Liver (tissue), 3 donors: ENCODE results near the gene MAN1C1.

Experiments used
- EGR1 ChIP-seq, 2 donors: IDR thresholded peaks; 2 replicates each; pipeline ENCODE4 v1.6.1; 2016 to 2018; ENCODE audit warnings: antibody characterized with exemption in 2 of 2, low read depth in 2 of 2
- FOXA1 ChIP-seq: IDR thresholded peaks from 2 replicates; pipeline ENCODE4 v1.6.1; 2016; ENCODE audit warnings: antibody characterized with exemption
- HNF4G ChIP-seq: IDR thresholded peaks from 2 replicates; pipeline ENCODE4 v1.6.1; 2016; ENCODE audit warnings: antibody characterized with exemption
- RAD21 ChIP-seq, 2 donors: IDR thresholded peaks; 2 replicates each; pipeline ENCODE4 v1.6.1; 2016; ENCODE audit warnings: antibody characterized with exemption in 2 of 2, mild to moderate bottlenecking in 2 of 2
- TAF1 ChIP-seq: conservative IDR thresholded peaks from 2 replicates; pipeline ENCODE4 v1.6.1; 2016; ENCODE audit warnings: antibody characterized with exemption, mild to moderate bottlenecking
- YY1 ChIP-seq: IDR thresholded peaks from 2 replicates; pipeline ENCODE4 v1.6.1; 2016; ENCODE audit warnings: antibody characterized with exemption, mild to moderate bottlenecking
- TF ChIP-seq, protein P1 (sequence below): fragments of 150-350 bp; IDR thresholded peaks from 2 replicates; pipeline ENCODE4 v1.5.1; 2017; ENCODE audit warnings: improper control_type of control experiment, low read depth, low read length; ENCODE audit not compliant: missing input control
- TF ChIP-seq, protein P2 (sequence below): IDR thresholded peaks from 2 replicates; pipeline ENCODE4 v1.6.1; 2016; ENCODE audit warnings: antibody characterized with exemption
- TF ChIP-seq, protein P3 (sequence below): IDR thresholded peaks from 2 replicates; pipeline ENCODE4 v1.6.1; 2016; ENCODE audit warnings: antibody characterized with exemption, mild to moderate bottlenecking
- donor health status: healthy.
- donor health status: healthy.

DNA sequence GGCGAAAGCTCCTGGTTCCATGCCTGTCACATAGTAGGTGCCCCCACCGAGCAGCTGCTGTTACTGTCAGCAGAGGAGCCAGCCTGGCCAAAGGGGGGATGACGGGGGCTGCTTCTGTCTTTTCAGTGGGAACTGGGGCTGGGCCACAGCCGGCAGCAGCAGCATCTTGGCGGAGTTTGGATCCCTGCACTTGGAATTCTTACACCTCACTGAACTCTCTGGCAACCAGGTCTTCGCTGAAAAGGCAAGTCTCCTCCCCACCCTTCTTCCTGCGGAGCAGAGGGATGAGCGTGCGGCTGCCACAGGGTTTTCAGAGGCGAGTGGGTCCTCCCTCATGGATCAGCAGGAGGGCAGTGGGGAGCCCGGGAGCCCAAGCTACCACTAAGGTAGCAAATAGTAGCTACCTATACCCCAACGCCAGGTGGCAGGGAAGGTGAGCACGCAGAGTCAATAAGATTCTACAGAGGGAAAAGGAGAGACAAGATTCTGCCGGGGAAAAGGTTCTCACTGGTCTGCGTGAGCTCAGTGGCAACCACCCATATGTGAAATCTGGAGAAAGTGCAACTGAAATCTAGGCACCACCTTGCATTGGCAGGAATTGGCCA is 142.0 kb downstream of the MAN1C1 start:
- TF ChIP-seq, protein P1, sequence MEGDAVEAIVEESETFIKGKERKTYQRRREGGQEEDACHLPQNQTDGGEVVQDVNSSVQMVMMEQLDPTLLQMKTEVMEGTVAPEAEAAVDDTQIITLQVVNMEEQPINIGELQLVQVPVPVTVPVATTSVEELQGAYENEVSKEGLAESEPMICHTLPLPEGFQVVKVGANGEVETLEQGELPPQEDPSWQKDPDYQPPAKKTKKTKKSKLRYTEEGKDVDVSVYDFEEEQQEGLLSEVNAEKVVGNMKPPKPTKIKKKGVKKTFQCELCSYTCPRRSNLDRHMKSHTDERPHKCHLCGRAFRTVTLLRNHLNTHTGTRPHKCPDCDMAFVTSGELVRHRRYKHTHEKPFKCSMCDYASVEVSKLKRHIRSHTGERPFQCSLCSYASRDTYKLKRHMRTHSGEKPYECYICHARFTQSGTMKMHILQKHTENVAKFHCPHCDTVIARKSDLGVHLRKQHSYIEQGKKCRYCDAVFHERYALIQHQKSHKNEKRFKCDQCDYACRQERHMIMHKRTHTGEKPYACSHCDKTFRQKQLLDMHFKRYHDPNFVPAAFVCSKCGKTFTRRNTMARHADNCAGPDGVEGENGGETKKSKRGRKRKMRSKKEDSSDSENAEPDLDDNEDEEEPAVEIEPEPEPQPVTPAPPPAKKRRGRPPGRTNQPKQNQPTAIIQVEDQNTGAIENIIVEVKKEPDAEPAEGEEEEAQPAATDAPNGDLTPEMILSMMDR = no peak
- TF ChIP-seq TAF1 (no peak), EGR1 (IDR thresholded peaks at IDR 0.05; ENCODE audit: low read depth in 2 of 2) (no peak), RAD21 (IDR thresholded peaks at IDR 0.05) (no peak), YY1 (no peak), FOXA1 (no peak), HNF4G (no peak)
- TF ChIP-seq, protein P2, sequence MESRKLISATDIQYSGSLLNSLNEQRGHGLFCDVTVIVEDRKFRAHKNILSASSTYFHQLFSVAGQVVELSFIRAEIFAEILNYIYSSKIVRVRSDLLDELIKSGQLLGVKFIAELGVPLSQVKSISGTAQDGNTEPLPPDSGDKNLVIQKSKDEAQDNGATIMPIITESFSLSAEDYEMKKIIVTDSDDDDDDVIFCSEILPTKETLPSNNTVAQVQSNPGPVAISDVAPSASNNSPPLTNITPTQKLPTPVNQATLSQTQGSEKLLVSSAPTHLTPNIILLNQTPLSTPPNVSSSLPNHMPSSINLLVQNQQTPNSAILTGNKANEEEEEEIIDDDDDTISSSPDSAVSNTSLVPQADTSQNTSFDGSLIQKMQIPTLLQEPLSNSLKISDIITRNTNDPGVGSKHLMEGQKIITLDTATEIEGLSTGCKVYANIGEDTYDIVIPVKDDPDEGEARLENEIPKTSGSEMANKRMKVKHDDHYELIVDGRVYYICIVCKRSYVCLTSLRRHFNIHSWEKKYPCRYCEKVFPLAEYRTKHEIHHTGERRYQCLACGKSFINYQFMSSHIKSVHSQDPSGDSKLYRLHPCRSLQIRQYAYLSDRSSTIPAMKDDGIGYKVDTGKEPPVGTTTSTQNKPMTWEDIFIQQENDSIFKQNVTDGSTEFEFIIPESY = no peak
- TF ChIP-seq, protein P3, sequence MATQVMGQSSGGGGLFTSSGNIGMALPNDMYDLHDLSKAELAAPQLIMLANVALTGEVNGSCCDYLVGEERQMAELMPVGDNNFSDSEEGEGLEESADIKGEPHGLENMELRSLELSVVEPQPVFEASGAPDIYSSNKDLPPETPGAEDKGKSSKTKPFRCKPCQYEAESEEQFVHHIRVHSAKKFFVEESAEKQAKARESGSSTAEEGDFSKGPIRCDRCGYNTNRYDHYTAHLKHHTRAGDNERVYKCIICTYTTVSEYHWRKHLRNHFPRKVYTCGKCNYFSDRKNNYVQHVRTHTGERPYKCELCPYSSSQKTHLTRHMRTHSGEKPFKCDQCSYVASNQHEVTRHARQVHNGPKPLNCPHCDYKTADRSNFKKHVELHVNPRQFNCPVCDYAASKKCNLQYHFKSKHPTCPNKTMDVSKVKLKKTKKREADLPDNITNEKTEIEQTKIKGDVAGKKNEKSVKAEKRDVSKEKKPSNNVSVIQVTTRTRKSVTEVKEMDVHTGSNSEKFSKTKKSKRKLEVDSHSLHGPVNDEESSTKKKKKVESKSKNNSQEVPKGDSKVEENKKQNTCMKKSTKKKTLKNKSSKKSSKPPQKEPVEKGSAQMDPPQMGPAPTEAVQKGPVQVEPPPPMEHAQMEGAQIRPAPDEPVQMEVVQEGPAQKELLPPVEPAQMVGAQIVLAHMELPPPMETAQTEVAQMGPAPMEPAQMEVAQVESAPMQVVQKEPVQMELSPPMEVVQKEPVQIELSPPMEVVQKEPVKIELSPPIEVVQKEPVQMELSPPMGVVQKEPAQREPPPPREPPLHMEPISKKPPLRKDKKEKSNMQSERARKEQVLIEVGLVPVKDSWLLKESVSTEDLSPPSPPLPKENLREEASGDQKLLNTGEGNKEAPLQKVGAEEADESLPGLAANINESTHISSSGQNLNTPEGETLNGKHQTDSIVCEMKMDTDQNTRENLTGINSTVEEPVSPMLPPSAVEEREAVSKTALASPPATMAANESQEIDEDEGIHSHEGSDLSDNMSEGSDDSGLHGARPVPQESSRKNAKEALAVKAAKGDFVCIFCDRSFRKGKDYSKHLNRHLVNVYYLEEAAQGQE = no peak
